ENCODE measurements around the gene ASB10. TPM values are rescaled to one million over a fixed set of nuclear protein-coding genes. Genes with fewer than 3 reads are reported as not detected.

The ASB10 gene
- total and polyA plus RNA-seq, 2 experiments from 2014 or later = not detected

DNA sequence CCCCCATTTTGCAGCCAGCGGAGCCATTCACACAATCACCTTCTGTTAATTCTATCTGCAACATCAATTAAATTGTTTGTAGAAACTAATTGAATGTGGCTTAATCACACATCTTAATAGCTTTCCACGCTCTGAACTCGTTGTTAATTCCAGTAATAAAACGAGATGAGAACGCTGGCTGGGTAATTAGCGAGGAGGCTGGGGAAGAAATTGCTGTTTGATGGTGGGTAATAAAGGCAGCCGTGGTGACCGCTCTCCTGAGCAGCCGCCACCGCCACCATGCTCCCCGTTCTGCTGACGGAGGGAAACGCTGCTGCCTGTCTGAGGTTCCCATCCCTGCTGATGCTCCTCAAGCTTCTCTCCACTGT, 55.8 kb downstream of the ASB10 start (continued):
- TF ChIP-seq, protein P1, sequence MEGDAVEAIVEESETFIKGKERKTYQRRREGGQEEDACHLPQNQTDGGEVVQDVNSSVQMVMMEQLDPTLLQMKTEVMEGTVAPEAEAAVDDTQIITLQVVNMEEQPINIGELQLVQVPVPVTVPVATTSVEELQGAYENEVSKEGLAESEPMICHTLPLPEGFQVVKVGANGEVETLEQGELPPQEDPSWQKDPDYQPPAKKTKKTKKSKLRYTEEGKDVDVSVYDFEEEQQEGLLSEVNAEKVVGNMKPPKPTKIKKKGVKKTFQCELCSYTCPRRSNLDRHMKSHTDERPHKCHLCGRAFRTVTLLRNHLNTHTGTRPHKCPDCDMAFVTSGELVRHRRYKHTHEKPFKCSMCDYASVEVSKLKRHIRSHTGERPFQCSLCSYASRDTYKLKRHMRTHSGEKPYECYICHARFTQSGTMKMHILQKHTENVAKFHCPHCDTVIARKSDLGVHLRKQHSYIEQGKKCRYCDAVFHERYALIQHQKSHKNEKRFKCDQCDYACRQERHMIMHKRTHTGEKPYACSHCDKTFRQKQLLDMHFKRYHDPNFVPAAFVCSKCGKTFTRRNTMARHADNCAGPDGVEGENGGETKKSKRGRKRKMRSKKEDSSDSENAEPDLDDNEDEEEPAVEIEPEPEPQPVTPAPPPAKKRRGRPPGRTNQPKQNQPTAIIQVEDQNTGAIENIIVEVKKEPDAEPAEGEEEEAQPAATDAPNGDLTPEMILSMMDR (conservative IDR thresholded peaks at IDR 0.05; ENCODE audit: low read depth in 2 of 2) = no peak
- no peak for TF ChIP-seq NANOG (IDR thresholded peaks at IDR 0.05; ENCODE audit: borderline replicate concordance)
- TF ChIP-seq, protein P2, sequence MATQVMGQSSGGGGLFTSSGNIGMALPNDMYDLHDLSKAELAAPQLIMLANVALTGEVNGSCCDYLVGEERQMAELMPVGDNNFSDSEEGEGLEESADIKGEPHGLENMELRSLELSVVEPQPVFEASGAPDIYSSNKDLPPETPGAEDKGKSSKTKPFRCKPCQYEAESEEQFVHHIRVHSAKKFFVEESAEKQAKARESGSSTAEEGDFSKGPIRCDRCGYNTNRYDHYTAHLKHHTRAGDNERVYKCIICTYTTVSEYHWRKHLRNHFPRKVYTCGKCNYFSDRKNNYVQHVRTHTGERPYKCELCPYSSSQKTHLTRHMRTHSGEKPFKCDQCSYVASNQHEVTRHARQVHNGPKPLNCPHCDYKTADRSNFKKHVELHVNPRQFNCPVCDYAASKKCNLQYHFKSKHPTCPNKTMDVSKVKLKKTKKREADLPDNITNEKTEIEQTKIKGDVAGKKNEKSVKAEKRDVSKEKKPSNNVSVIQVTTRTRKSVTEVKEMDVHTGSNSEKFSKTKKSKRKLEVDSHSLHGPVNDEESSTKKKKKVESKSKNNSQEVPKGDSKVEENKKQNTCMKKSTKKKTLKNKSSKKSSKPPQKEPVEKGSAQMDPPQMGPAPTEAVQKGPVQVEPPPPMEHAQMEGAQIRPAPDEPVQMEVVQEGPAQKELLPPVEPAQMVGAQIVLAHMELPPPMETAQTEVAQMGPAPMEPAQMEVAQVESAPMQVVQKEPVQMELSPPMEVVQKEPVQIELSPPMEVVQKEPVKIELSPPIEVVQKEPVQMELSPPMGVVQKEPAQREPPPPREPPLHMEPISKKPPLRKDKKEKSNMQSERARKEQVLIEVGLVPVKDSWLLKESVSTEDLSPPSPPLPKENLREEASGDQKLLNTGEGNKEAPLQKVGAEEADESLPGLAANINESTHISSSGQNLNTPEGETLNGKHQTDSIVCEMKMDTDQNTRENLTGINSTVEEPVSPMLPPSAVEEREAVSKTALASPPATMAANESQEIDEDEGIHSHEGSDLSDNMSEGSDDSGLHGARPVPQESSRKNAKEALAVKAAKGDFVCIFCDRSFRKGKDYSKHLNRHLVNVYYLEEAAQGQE (IDR thresholded peaks at IDR 0.05; ENCODE audit: unreplicated experiment) = no peak
- TF ChIP-seq EZH2 (IDR thresholded peaks at IDR 0.05; ENCODE audit: low read depth, unreplicated experiment) = no peak
- TF ChIP-seq ZNF331 (CRISPR knock-in tag; IDR thresholded peaks at IDR 0.05; ENCODE audit: low read depth) = no peak
- TF ChIP-seq EZH2phosphoT487 (IDR thresholded peaks at IDR 0.05; ENCODE audit: unreplicated experiment) = no peak

DNA sequence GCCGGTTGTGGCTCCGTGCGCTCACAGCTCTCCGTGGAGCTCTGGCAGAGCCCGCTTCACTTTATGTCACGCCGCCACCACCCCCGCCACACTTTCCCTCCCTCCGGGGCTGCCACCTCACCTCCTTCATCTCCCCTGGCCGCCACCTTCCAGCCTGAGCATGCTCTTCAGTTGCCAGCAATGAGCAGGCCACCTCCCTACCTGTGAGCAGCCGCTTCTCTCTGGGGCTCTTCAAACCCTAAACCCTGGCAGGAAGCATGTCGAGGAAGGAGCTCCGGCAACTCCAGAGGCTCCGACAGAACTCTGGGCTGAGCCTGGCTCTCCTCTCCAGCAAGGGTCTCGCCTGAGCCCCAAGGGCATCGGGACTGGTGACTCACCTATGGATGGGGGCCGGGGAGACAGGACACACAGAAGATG, 56.3 kb downstream of the ASB10 start:
- Mint-ChIP-seq H3K36me3 (ENCODE audit: low read depth) (peaks cover 24% of the 10 kb centered on the region), H3K4me3 (no peak overlapping the region)
- no peak for TF ChIP-seq STAT1 (IDR thresholded peaks at IDR 0.05; ENCODE audit: unreplicated experiment)
- TF ChIP-seq ZNF331 (CRISPR knock-in tag; IDR thresholded peaks at IDR 0.05; ENCODE audit: low read depth) = no peak
- TF ChIP-seq CREB1 (CRISPR knock-in tag; IDR thresholded peaks at IDR 0.05; ENCODE audit: low read depth) = no peak
- TF ChIP-seq EZH2 (IDR thresholded peaks at IDR 0.05; ENCODE audit: low read depth, unreplicated experiment) = no peak
- TF ChIP-seq NANOG (IDR thresholded peaks at IDR 0.05; ENCODE audit: borderline replicate concordance) = no peak
- TF ChIP-seq, protein P2 (IDR thresholded peaks at IDR 0.05; ENCODE audit: unreplicated experiment) = no peak
- no peak for TF ChIP-seq ZNF114 (CRISPR knock-in tag; IDR thresholded peaks at IDR 0.05)

More for the DNA sequence above, 56.3 kb downstream of the ASB10 start:
- peaks cover 11% of the 10 kb centered on the region for H4K20me1 ChIP-seq (replicated peaks; ENCODE audit: insufficient read depth)
- DNase-seq (ENCODE audit: low spot score) (no peak), ATAC-seq (no peak)
- peaks cover 10% of the 10 kb centered on the region for H3K4me1 Mint-ChIP-seq
- H2AFZ ChIP-seq = no peak overlapping the region
- no peak overlapping the region for H3K4me3 ChIP-seq
- no peaks in the 10 kb centered on the region for H3K36me3 ChIP-seq (ENCODE audit: insufficient read depth)
- no peaks in the 10 kb centered on the region for H3K79me2 ChIP-seq (replicated peaks; ENCODE audit: insufficient read depth)
- H3K4me2 ChIP-seq = no peak overlapping the region
- peaks cover 5% of the 10 kb centered on the region for H3K4me1 ChIP-seq (ENCODE audit: insufficient read depth)
- peaks cover 27% of the 10 kb centered on the region for H3K27me3 Mint-ChIP-seq (ENCODE audit: insufficient read depth, low read depth, poor library complexity)
- no peak overlapping the region for H3K27ac ChIP-seq (ENCODE audit: low read depth)
- H3K9me2 ChIP-seq (ENCODE audit: insufficient read depth) = no peaks in the 10 kb centered on the region
- no peaks in the 10 kb centered on the region for H3K9me3 Mint-ChIP-seq
- 0 out of 2 replicates have a peak, but pooled peaks cover 5% of the 10 kb centered on the region for H3F3A ChIP-seq (replicated peaks; ENCODE audit: low read depth)
- no peak overlapping the region for H3K27ac Mint-ChIP-seq
- peaks cover 10% of the 10 kb centered on the region for H3K27me3 ChIP-seq (ENCODE audit: insufficient read depth)
